ENCODE data around the gene RPL23. TPM values are rescaled to one million over a fixed set of nuclear protein-coding genes. Genes with fewer than 3 reads are reported as not detected.
A peak's percentile ranks its signal among the peaks of the same experiment; 100 is the strongest.
"Not testable (repeated sequence)": the region's sequence is repeated elsewhere in the genome, so short reads cannot be mapped to it uniquely, and the experiment has no call there.

The RPL23 gene
- total RNA-seq, 1 experiment from 2014 or later = 2,583 TPM

GRCh38 chr17:38868817-38869525 lies 15.4 kb upstream of the RPL23 start:
- DNase-seq (ENCODE audit: extremely low read depth, low read depth) = peak; percentile 86

DNA sequence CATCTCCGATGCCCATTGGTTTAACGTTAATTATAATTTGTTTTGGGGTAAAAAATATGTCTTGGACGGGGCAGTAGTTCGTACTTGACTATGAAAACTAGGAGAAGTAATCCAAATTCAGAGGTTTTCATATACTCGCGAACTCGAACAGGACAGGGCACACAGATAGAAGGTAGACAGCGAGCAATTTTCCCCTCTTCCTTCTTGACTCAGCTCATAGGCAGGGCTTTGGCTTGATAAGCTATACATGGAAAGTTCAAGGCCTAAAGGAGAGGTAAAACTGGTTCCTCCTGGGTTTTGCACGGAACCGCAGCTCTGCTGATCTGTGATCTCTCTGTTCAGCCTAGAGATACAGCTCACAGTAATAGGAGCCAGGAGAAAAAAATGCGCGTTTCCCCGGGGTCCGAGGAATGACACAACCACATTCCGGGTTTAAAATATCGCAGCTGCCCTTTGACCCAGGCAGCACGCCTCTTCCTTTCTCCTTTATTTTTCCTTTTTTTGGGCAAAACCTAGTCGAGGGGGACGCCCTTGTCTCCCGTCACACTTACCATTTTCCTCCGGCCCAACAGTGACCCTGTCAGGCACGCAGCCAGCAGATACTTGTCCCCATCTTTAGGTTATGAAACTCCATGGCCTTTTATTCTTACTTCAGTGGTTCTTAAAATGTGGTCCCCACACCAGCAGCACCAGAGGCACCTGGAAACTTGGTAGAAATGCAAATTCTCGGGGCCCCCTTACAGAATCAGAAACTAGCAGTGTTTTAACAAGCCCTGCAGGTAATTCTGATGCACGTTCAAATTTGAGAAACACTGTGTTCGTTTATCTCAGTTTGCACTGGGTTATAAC lies 14.7 kb upstream of the RPL23 start:
- DNase-seq (ENCODE audit: extremely low read depth, low read depth) = no peak

GRCh38 chr17:38867179-38867967 lies 13.9 kb upstream of the RPL23 start:
- DNase-seq (ENCODE audit: extremely low read depth, low read depth) = peak; percentile 76

DNA sequence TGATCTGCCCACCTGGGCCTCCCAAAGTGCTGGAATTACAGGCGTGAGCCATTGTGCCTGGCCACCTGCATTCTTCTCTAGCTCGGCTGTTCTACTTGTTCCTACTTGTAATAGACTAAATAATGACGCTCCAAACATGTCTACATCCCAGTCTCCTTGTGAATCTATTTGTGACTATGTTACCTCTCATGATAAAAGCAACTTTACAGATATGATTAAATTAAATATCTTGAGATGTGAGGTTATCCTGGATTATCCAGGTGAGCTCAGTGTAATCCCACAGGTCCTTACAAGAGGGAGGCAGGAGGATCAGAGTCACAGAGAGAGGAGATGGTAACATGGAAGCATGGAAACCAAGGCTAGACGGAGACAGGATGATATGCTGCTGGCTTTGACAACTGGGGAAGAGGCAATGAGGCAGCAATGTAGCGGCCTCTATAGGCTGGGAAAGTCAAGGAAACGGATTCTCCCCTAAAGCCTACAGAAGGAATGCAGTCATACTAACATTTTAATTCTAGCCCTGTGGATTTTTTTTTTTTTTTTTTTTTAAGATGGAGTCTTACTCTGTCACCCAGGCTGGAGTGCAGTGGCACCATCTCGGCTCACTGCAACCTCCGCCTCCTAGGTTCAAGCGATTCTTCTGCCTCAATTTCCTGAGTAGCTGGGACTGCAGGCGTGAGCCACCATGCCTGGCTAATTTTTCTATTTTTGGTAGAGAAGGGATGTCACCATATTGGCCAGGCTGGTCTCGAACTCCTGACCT lies 11.3 kb upstream of the RPL23 start:
- DNase-seq (ENCODE audit: extremely low read depth, low read depth) = peak; percentile 51

GRCh38 chr17:38861399-38861843 lies 7.9 kb upstream of the RPL23 start:
- peak; percentile 61 for DNase-seq (ENCODE audit: extremely low read depth, low read depth)

DNA sequence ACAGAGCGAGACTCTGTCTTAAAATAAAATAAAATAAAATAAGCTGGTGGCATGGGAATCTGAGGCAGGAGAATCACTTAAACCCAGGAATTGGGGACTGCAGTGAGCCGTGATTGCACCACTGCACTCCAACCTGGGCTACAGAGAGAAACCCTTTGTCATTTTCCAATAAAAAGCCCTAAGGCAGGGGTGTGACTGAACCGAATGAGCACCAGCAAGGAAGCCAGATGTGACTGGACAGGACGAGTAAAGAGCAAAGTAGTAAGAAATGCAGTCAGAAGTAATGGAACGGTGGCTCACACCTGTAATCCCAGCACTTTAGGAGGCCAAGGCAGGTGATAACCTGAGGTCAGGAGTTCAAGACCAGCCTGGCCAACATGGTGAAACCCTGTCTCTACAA lies 3.8 kb upstream of the RPL23 start:
- DNase-seq (ENCODE audit: extremely low read depth, low read depth) = no peak

GRCh38 chr17:38855101-38855714 lies 1.7 kb upstream of the RPL23 start:
- not testable (repeated sequence) for DNase-seq (ENCODE audit: extremely low read depth, low read depth)

GRCh38 chr17:38852771-38853291 lies 690 bp downstream of the RPL23 start:
- DNase-seq (ENCODE audit: extremely low read depth, low read depth) = no peak

GRCh38 chr17:38851434-38851833 lies 2.1 kb downstream of the RPL23 start:
- DNase-seq (ENCODE audit: extremely low read depth, low read depth) = no peak

GRCh38 chr17:38850374-38850773 lies 3.1 kb downstream of the RPL23 start:
- no peak for DNase-seq (ENCODE audit: extremely low read depth, low read depth)

GRCh38 chr17:38848939-38849605 lies 4.4 kb downstream of the RPL23 start:
- no peak for DNase-seq (ENCODE audit: extremely low read depth, low read depth)

- no peak for DNase-seq (ENCODE audit: extremely low read depth, low read depth)
These were observed 5.0 kb downstream of the RPL23 start for GRCh38 chr17:38848557-38848891.

- no peak for DNase-seq (ENCODE audit: extremely low read depth, low read depth)
These were observed 9.2 kb downstream of the RPL23 start for GRCh38 chr17:38844261-38844757.

DNA sequence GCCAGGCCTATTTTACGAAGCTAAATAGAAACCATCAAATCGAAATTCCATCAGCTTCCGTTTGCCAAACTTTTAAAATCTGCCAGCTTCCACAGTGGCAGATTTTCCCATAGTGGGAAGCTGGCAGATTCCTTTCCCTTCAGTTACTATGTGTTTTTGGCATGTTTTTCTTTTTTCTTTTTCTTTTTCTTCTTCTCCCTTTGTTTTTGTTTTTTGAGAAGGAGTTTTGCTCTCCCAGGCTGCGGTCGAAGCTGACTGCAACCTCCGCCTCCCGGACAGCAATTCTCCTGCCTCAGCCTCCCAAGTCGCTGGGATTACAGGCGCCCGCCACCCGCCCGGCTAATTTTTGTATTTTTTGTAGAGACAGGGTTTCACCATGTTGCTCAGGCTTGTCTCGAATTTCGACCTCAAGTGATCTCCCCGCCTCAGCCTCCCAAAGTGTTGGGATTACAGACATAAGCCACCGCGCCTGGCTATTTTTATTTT lies 27.7 kb downstream of the RPL23 start:
- no peak for DNase-seq (ENCODE audit: extremely low read depth, low read depth)

GRCh38 chr17:38824899-38825761 lies 28.4 kb downstream of the RPL23 start, which contains the start of gene CWC25:
CWC25 (minus strand) TSS chr17:38825321; CDS start chr17:38825183, 138 bp downstream.
- DNase-seq (ENCODE audit: extremely low read depth, low read depth) = peak; percentile 91

DNA sequence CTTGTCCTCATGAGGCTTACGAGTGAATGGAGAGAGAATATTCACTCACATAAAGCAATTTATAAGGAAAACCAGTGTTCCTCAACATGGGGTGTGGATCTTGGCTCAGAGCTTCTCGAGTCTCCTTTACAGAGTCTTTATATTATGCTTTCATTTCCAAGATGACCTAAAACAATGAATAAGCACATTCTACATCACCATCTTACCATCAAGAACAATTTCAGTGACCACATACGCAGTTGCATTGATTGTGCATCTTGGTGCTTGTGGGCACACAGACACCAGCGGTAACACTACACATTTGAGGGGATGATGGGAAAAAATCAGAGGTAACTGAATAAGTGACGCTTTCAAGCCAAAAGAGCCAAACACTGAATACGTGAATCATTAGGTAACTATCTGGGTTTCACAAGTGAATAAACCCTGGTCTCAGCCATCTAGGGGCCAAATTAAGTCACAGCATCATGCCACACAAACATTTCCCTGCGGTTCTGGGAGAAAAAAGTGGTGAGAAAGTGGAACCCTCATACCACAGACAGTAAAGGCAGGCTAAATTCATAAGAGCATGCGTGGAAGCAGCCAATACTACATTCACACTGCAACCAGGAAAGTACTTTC lies 37.8 kb downstream of the RPL23 start:
- no peak for DNase-seq (ENCODE audit: extremely low read depth, low read depth)

DNA sequence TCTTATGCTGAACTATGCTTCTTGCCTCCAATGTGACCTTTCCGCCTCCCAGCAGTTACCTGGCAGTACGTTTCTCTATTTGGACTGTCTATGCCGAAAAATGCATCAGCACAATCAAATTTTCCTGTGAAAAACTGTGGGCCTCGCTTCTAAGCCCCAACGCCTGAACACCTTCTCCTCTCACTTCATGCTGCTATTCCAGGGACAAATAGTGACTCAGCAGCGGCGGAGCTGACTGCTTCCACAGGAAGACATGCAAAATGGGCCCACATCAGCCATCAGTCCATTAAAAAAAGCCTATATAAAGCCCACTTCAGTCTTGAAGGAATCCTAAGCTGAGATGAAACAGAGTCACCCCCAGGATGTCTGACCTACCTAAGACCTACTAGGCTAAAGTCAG lies 43.7 kb downstream of the RPL23 start:
- no peak for DNase-seq (ENCODE audit: extremely low read depth, low read depth)

All from NCI-H460 (cell line).